Fibroblast of peridontal ligament (primary cell): ENCODE data around the gene ZNF45.
"Not testable (repeated sequence)": the region's sequence is repeated elsewhere in the genome, so short reads cannot be mapped to it uniquely, and the experiment has no call there.

ENCODE experiments used
- DNase-seq: peaks from one replicate; pipeline ENCODE4 v3.0.0-alpha.2; 2010; ENCODE audit errors: extremely low read depth

Gene ZNF45

GRCh38 chr19:43934985-43935708, at the start of gene ZNF45:
Gene ZNF45 (minus strand): TSS chr19:43935282. CDS start chr19:43922185, 13,097 bp downstream.
- DNase-seq: peak; percentile 86

- no peak for DNase-seq
These were observed 49.6 kb upstream of the ZNF45 start for GRCh38 chr19:43984687-43985000.

- DNase-seq: peak; percentile 97
These were observed 49.0 kb upstream of the ZNF45 start, which contains the start of gene ZNF155 for GRCh38 chr19:43983912-43984686. Gene ZNF155 (plus strand): TSS chr19:43984188. CDS start chr19:43988544, 4,356 bp downstream.

- no peak for DNase-seq
These were observed 48.4 kb upstream of the ZNF45 start for GRCh38 chr19:43983544-43983911.

GRCh38 chr19:43976732-43977131, 41.6 kb upstream of the ZNF45 start:
- no peak for DNase-seq

GRCh38 chr19:43966079-43966694, 31.1 kb upstream of the ZNF45 start:
- peak; percentile 8 for DNase-seq

GRCh38 chr19:43960411-43960810, 25.3 kb upstream of the ZNF45 start:
- DNase-seq: no peak

GRCh38 chr19:43957891-43958290, 22.8 kb upstream of the ZNF45 start:
- DNase-seq: peak; percentile 99

- DNase-seq: no peak
These were observed 21.7 kb upstream of the ZNF45 start for GRCh38 chr19:43956827-43957226.

- DNase-seq: peak; percentile 99
These were observed 16.0 kb upstream of the ZNF45 start, which contains the start of gene ZNF221 for GRCh38 chr19:43950834-43951645. Gene ZNF221 (plus strand): TSS chr19:43951228. CDS start chr19:43962727, 11,499 bp downstream.

GRCh38 chr19:43949803-43950202, 14.7 kb upstream of the ZNF45 start:
- not testable (repeated sequence) for DNase-seq

GRCh38 chr19:43947412-43947811, 12.3 kb upstream of the ZNF45 start:
- not testable (repeated sequence) for DNase-seq

GRCh38 chr19:43941209-43941608, 6.1 kb upstream of the ZNF45 start:
- no peak for DNase-seq

- no peak for DNase-seq
These were observed 5.6 kb upstream of the ZNF45 start for GRCh38 chr19:43940719-43941118.

GRCh38 chr19:43939557-43940260, 4.6 kb upstream of the ZNF45 start:
- DNase-seq: no peak

- DNase-seq: no peak
These were observed 1.1 kb upstream of the ZNF45 start for GRCh38 chr19:43936188-43936587.

GRCh38 chr19:43934055-43934984, 762 bp downstream of the ZNF45 start:
- DNase-seq: peak; percentile 15

GRCh38 chr19:43928820-43929219, 6.3 kb downstream of the ZNF45 start:
- no peak for DNase-seq

GRCh38 chr19:43923875-43924274, 11.2 kb downstream of the ZNF45 start:
- DNase-seq: no peak

GRCh38 chr19:43914051-43914450, 21.0 kb downstream of the ZNF45 start:
- no peak for DNase-seq
